ENCODE data around the gene SDF2L1. TPM values are rescaled to one million over a fixed set of nuclear protein-coding genes. Genes with fewer than 3 reads are reported as not detected.

Gene SDF2L1
- total and polyA plus RNA-seq, 2 donors from 2014 or later: 56.1 to 79.6 TPM

- Histone ChIP-seq H3K4me1 (ENCODE audit: control insufficient read depth in 2 of 3, insufficient read depth in 2 of 3, low read depth in 1 of 3, low read length in 3 of 3) (no peaks in the 10 kb centered on the region), H3K36me3 (ENCODE audit: control insufficient read depth in 2 of 3, insufficient read depth in 3 of 3, low read length in 3 of 3) (peaks cover 0 to 5% (median 1%) of the 10 kb centered on the region in 3 donors), H3K4me3 (ENCODE audit: low read length in 3 of 3) (no peak overlapping the region), H3K27me3 (ENCODE audit: control insufficient read depth, insufficient read depth, low read length) (no peaks in the 10 kb centered on the region), H3K27ac (ENCODE audit: low read depth in 2 of 2, low read length in 2 of 2) (no peak overlapping the region), H3K9me3 (ENCODE audit: control insufficient read depth in 2 of 3, insufficient read depth in 1 of 3, low read length in 3 of 3) (no peaks in the 10 kb centered on the region), H3K9ac (ENCODE audit: low read length in 3 of 3) (no peak overlapping the region)
- no peak for TF ChIP-seq CTCF (IDR thresholded peaks at IDR 0.05; ENCODE audit: borderline replicate concordance, extremely low read depth, insufficient read depth)
- intact Hi-C loops (cut with DNase I): no loop called here
- no peak for FAIRE-seq
- DNase-seq: no peak
These were observed 42.8 kb upstream of the SDF2L1 start for GRCh38 chr22:21599053-21599893.

GRCh38 chr22:21602579-21602978 lies 39.5 kb upstream of the SDF2L1 start:
- DNase-seq: no peak
- Histone ChIP-seq H3K36me3 (ENCODE audit: control insufficient read depth in 2 of 3, insufficient read depth in 3 of 3, low read length in 3 of 3) (peaks cover 0 to 3% (median 0%) of the 10 kb centered on the region in 3 donors), H3K4me3 (ENCODE audit: low read length in 3 of 3) (no peak overlapping the region), H3K9me3 (ENCODE audit: control insufficient read depth in 2 of 3, insufficient read depth in 1 of 3, low read length in 3 of 3) (no peaks in the 10 kb centered on the region), H3K27ac (ENCODE audit: low read depth in 2 of 2, low read length in 2 of 2) (no peak overlapping the region), H3K9ac (ENCODE audit: low read length in 3 of 3) (no peak overlapping the region), H3K4me1 (ENCODE audit: control insufficient read depth in 2 of 3, insufficient read depth in 2 of 3, low read depth in 1 of 3, low read length in 3 of 3) (no peaks in the 10 kb centered on the region), H3K27me3 (ENCODE audit: control insufficient read depth, insufficient read depth, low read length) (no peaks in the 10 kb centered on the region)
- TF ChIP-seq CTCF (IDR thresholded peaks at IDR 0.05; ENCODE audit: borderline replicate concordance, extremely low read depth, insufficient read depth): no peak
- intact Hi-C loops (cut with DNase I): no loop called here
- no peak for FAIRE-seq

GRCh38 chr22:21603973-21604372 lies 38.1 kb upstream of the SDF2L1 start:
- Histone ChIP-seq H3K36me3 (ENCODE audit: control insufficient read depth in 2 of 3, insufficient read depth in 3 of 3, low read length in 3 of 3) (peaks cover 0 to 3% (median 0%) of the 10 kb centered on the region in 3 donors), H3K27ac (ENCODE audit: low read depth in 2 of 2, low read length in 2 of 2) (no peak overlapping the region), H3K4me1 (ENCODE audit: control insufficient read depth in 2 of 3, insufficient read depth in 2 of 3, low read depth in 1 of 3, low read length in 3 of 3) (no peaks in the 10 kb centered on the region), H3K9ac (ENCODE audit: low read length in 3 of 3) (no peak overlapping the region), H3K4me3 (ENCODE audit: low read length in 3 of 3) (no peak overlapping the region), H3K27me3 (ENCODE audit: control insufficient read depth, insufficient read depth, low read length) (no peaks in the 10 kb centered on the region), H3K9me3 (ENCODE audit: control insufficient read depth in 2 of 3, insufficient read depth in 1 of 3, low read length in 3 of 3) (no peaks in the 10 kb centered on the region)
- DNase-seq: no peak
- intact Hi-C loops (cut with DNase I): no loop called here
- FAIRE-seq: no peak
- no peak for TF ChIP-seq CTCF (IDR thresholded peaks at IDR 0.05; ENCODE audit: borderline replicate concordance, extremely low read depth, insufficient read depth)
